Measurements from ENCODE around the gene BPIFA3. TPM values are rescaled to one million over a fixed set of nuclear protein-coding genes. Genes with fewer than 3 reads are reported as not detected.

Gene BPIFA3
- total RNA-seq, 1 experiment from 2014 or later = not detected

DNA sequence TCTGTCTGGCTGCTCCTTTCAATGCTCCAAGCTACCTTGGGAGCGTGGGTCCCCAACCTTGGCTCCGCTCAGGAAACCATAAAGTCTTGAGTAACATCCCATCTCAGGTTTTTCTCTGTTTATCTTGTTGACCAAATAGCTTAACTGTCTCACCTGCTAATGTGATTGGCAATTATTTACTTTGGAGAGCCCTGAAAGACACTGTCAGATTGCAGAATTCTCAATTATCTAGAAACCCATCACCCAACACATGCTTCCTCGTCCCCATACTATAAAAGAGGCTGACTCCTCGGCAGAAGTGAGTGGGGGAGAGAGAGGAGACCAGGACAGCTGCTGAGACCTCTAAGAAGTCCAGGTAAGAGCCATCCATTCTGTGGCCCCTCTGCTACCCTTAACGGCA lies 18.5 kb downstream of the BPIFA3 start, which contains the start of gene BPIFA1:
TSS of gene BPIFA1 (plus strand) at position 301 of the 400 bp plus-strand sequence. CDS start 1,716 bp downstream, outside the sequence.
- CTCF ChIA-PET = interaction anchor here (1.2 kb wide), 1 partner anchor 14 kb away, joined by 3 read pairs; no protein-coding TSS in a partner anchor
- TF ChIP-seq, protein P1, sequence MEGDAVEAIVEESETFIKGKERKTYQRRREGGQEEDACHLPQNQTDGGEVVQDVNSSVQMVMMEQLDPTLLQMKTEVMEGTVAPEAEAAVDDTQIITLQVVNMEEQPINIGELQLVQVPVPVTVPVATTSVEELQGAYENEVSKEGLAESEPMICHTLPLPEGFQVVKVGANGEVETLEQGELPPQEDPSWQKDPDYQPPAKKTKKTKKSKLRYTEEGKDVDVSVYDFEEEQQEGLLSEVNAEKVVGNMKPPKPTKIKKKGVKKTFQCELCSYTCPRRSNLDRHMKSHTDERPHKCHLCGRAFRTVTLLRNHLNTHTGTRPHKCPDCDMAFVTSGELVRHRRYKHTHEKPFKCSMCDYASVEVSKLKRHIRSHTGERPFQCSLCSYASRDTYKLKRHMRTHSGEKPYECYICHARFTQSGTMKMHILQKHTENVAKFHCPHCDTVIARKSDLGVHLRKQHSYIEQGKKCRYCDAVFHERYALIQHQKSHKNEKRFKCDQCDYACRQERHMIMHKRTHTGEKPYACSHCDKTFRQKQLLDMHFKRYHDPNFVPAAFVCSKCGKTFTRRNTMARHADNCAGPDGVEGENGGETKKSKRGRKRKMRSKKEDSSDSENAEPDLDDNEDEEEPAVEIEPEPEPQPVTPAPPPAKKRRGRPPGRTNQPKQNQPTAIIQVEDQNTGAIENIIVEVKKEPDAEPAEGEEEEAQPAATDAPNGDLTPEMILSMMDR (IDR thresholded peaks at IDR 0.05; ENCODE audit: unreplicated experiment) = no peak
- Mint-ChIP-seq H3K9me3 (ENCODE audit: low read depth, unreplicated experiment) (no peaks in the 10 kb centered on the region), H3K27ac (ENCODE audit: unreplicated experiment) (no peak within 1 kb of the TSS), H3K36me3 (ENCODE audit: insufficient read depth, unreplicated experiment) (no peaks in the 10 kb centered on the region), H3K4me1 (ENCODE audit: low read depth, unreplicated experiment) (no peaks in the 10 kb centered on the region), H3K27me3 (ENCODE audit: unreplicated experiment) (peaks cover 100% of the 10 kb centered on the region), H3K4me3 (ENCODE audit: low read depth, unreplicated experiment) (no peak within 1 kb of the TSS)
- DNase-seq = no peak
- no TSS peak for BruUV-seq (replicated peaks)
- intact Hi-C loops (cut with micrococcal nuclease; ENCODE audit: unreplicated experiment) = no loop called here

DNA sequence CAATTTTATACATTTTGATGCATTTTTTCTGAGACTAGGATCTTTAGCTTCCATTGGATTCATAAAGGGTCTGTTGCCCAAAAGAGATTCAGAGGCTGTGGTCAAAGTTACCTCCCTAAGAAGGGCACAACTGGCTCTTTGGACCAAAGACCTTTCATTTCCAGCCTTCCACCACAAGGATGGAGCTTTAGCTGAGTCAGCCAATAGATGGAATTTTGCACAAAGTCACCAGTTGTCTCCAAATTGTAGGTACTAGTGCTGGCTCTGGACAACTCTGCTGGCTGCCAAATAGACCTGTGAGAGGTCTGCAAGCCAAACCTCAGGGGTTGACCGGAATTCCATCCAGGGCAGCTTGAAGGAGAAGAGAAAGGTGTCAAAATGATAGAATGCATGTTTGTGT lies 19.2 kb downstream of the BPIFA3 start:
- CTCF ChIA-PET = interaction anchor here (0.5 to 1.2 kb wide), 3 partner anchors 13 to 563 kb away, joined by 3 to 11 read pairs (median 3); partner anchors contain the start of gene C20orf203
- no peaks in the 10 kb centered on the region for H3K36me3 Mint-ChIP-seq (ENCODE audit: insufficient read depth, unreplicated experiment)
- intact Hi-C loops (cut with micrococcal nuclease; ENCODE audit: unreplicated experiment) = no loop called here
- no peaks in the 10 kb centered on the region for H3K9me3 Mint-ChIP-seq (ENCODE audit: low read depth, unreplicated experiment)
- H3K4me1 Mint-ChIP-seq (ENCODE audit: low read depth, unreplicated experiment) = no peaks in the 10 kb centered on the region
- H3K27me3 Mint-ChIP-seq (ENCODE audit: unreplicated experiment) = peaks cover 96% of the 10 kb centered on the region
- DNase-seq = no peak
- TF ChIP-seq, protein P1 (IDR thresholded peaks at IDR 0.05; ENCODE audit: unreplicated experiment) = no peak
- no peak overlapping the region for H3K4me3 Mint-ChIP-seq (ENCODE audit: low read depth, unreplicated experiment)
- no peak overlapping the region for H3K27ac Mint-ChIP-seq (ENCODE audit: unreplicated experiment)
- BruUV-seq (replicated peaks) = no TSS peak

DNA sequence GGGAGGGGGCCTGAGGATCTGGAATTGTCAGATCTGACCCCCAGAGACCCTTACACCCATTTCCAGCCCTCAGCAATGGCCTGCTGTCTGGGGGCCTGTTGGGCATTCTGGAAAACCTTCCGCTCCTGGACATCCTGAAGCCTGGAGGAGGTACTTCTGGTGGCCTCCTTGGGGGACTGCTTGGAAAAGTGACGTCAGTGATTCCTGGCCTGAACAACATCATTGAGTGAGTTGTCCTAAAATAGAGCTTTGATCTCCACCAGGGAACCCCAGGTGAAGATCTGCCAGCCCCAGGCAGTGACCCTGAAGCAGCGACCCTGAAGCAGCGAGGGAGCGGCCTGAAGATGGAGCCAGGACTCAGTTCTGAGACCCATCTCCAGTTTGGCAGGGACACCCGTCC lies 20.8 kb downstream of the BPIFA3 start:
- CTCF ChIA-PET = interaction anchor here (0.6 kb wide), 1 partner anchor 8 kb away, joined by 3 read pairs; no protein-coding TSS in a partner anchor
- TF ChIP-seq, protein P1 (IDR thresholded peaks at IDR 0.05; ENCODE audit: unreplicated experiment) = no peak
- no peaks in the 10 kb centered on the region for H3K4me1 Mint-ChIP-seq (ENCODE audit: low read depth, unreplicated experiment)
- no peak for DNase-seq
- H3K27ac Mint-ChIP-seq (ENCODE audit: unreplicated experiment) = no peak overlapping the region
- BruUV-seq (replicated peaks) = no TSS peak
- no peaks in the 10 kb centered on the region for H3K9me3 Mint-ChIP-seq (ENCODE audit: low read depth, unreplicated experiment)
- no peak overlapping the region for H3K4me3 Mint-ChIP-seq (ENCODE audit: low read depth, unreplicated experiment)
- intact Hi-C loops (cut with micrococcal nuclease; ENCODE audit: unreplicated experiment) = no loop called here
- peaks cover 96% of the 10 kb centered on the region for H3K27me3 Mint-ChIP-seq (ENCODE audit: unreplicated experiment)
- H3K36me3 Mint-ChIP-seq (ENCODE audit: insufficient read depth, unreplicated experiment) = no peaks in the 10 kb centered on the region

DNA sequence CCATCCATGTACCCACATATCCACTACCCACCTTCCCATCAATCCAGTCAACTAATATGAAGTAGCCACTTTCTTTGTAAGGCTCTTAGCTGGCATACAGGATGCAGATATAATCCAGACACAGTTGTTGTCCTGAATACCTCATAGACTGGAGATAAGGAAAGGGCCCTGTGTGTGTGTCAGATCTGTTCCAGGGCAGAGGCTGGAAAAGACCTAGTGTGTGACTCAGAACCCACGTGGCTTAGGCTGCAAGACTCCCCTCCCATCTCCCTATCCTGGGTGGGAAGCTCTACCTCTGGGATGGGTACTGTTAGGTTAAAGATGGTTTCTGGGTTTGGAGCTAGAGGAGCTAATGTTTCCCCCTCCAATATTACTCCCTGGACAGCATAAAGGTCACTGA lies 22.3 kb downstream of the BPIFA3 start:
- no TSS peak for BruUV-seq (replicated peaks)
- CTCF ChIA-PET = interaction anchor here (0.6 kb wide), 1 partner anchor 774 kb away, joined by 3 read pairs; no protein-coding TSS in a partner anchor
- no peak overlapping the region for H3K4me3 Mint-ChIP-seq (ENCODE audit: low read depth, unreplicated experiment)
- intact Hi-C loops (cut with micrococcal nuclease; ENCODE audit: unreplicated experiment) = no loop called here
- no peak overlapping the region for H3K27ac Mint-ChIP-seq (ENCODE audit: unreplicated experiment)
- H3K9me3 Mint-ChIP-seq (ENCODE audit: low read depth, unreplicated experiment) = peaks cover 3% of the 10 kb centered on the region
- no peak for DNase-seq
- H3K4me1 Mint-ChIP-seq (ENCODE audit: low read depth, unreplicated experiment) = no peaks in the 10 kb centered on the region
- TF ChIP-seq, protein P1 (IDR thresholded peaks at IDR 0.05; ENCODE audit: unreplicated experiment) = no peak
- H3K27me3 Mint-ChIP-seq (ENCODE audit: unreplicated experiment) = peaks cover 96% of the 10 kb centered on the region
- H3K36me3 Mint-ChIP-seq (ENCODE audit: insufficient read depth, unreplicated experiment) = no peaks in the 10 kb centered on the region

Data from Calu3 (cell line).